Stimulated activated CD8-positive, alpha-beta memory T cell treated with anti-CD3 and anti-CD28 coated beads, Interleukin-7, amount 100 ng/mL, for 48 hours (primary cell): ENCODE data around the gene OR8J3.
"Not testable (repeated sequence)": the region's sequence is repeated elsewhere in the genome, so short reads cannot be mapped to it uniquely, and the experiment has no call there.

Source experiments
- DNase-seq, 2 donors: peaks; one replicate each; pipeline ENCODE4 v3.0.0-alpha.2; 2020; ENCODE audit warnings: low read depth in 1 of 2; ENCODE audit errors: extremely low read depth in 1 of 2

Gene OR8J3

DNA sequence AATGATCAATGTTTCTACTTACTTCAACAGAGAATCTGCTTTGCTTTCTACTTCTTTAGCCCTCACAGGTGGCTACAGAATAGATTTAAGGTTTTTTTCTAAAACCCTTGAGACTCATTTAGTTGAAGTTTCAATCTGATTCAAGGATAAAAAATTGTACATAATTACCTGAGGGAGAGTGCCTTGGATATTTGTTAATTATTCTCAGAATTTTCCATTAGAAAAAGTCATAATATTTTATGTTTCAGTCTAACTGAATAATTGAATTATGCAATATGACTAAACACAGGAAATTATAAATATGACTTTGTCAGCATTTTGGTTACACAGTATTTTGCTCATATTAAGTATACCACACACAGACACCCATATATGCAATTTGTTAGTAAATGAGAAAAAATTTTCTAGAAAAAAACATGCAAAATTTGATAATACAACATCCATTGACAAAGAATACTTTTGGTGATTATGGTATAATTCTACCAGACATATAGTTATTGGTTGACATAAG is at the start of gene OR8J3:
OR8J3 (minus strand) TSS at position 51 of the 511 bp plus-strand sequence. CDS start 2,483 bp downstream, outside the sequence.
- no peak for DNase-seq

GRCh38 chr11:56188602-56189001 is 48.6 kb upstream of the OR8J3 start:
- DNase-seq, result no peak

- no peak for DNase-seq
These were observed 43.5 kb upstream of the OR8J3 start for GRCh38 chr11:56183459-56183858.

- DNase-seq, result no peak
These were observed 36.3 kb upstream of the OR8J3 start, which contains the start of gene OR5J2 for GRCh38 chr11:56176318-56176717. TSS of gene OR5J2 (plus strand) at chr11:56176618. CDS start at chr11:56176618, 0 bp downstream.

- no peak for DNase-seq
These were observed 32.3 kb upstream of the OR8J3 start for GRCh38 chr11:56172256-56172830.

DNA sequence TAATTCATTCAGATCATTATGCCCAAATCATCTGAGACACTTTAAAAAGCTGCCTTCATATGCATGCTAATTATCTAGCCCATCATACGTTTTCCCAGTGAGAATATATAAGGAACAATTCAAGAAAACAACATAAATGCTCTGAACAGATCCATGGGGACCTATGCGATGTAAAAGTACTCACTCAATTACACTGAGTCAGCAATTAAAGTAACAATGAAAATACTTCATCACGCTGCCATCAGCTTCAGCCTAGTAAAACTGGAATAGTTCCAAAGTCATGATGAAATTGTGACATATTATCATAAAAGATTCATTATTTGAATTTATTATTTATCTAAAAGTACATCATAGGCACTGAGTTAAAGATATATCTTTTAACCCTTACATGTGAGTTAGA is 23.8 kb upstream of the OR8J3 start:
- DNase-seq, result no peak

- DNase-seq, result no peak
These were observed 20.2 kb upstream of the OR8J3 start, which contains the start of gene OR8K5 for GRCh38 chr11:56160217-56160616. TSS of gene OR8K5 (minus strand) at chr11:56160317. CDS start at chr11:56160317, 0 bp downstream.

DNA sequence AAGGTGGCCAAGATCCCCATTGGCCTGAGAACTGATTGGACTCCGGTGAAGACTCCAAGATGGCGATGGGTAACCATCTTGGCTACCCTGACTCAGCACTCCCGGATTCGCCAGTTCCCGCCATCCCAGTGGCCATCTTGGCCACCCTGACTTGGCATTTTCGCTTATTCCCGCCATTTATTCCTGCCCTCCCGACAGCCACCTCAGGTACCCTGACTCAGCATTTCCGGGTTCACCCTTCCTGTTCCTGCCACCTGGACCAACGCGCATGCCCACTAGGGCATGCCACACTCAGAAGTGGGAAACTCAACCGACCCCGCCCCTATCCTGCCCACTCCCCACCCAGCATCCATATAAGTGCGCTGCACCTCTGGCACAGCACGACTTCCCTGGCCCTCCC is 12.3 kb upstream of the OR8J3 start:
- no peak for DNase-seq

DNA sequence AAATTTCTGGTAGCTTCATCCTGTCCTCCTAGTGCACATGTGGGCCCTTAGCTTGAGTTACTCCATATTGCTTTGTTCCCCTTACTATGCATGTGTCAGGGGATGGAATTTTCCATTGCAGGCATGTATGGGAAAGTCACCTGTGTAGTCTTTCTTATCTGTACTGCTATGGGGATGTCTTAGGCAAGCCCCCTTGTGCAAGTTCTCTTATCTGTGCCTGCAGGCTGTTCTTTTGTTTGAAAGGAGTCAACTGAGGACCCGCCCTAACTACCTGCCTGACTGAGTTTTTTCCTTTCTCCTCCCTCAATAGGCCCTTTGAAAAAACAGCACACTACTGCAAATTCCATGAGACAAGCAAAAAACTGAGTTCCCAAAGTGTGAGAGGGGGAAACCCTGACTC is 11.4 kb upstream of the OR8J3 start:
- DNase-seq, result no peak

- not testable (repeated sequence) for DNase-seq
These were observed 3.7 kb upstream of the OR8J3 start for GRCh38 chr11:56143681-56144080.

GRCh38 chr11:56122073-56122472 is 17.9 kb downstream of the OR8J3 start, which contains the start of gene OR8H3:
TSS of gene OR8H3 (plus strand) at chr11:56122373. CDS start at chr11:56122373, 0 bp downstream.
- no peak for DNase-seq

GRCh38 chr11:56103210-56103737 is 36.7 kb downstream of the OR8J3 start, which contains the start of gene OR8H2:
TSS of gene OR8H2 (plus strand) at chr11:56103687. CDS start at chr11:56105043, 1,356 bp downstream.
- no peak for DNase-seq

DNA sequence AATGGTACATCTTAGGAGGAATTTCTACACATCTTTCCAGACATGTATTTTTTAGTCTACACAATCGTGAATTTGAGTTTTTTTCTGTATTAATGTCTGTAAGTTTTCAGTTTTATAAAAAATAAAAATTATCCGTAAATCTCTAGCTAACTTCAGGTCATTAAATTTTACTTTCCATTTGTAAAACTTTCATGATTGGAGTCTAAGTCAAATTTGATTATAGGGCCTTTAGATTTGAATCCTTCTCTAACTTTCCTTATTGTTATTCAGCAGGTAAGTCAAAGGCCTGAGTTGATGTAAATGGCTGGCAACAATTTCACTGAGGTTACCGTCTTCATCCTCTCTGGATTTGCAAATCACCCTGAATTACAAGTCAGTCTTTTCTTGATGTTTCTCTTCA is 47.0 kb downstream of the OR8J3 start, which contains the start of gene OR8I2:
OR8I2 (plus strand) TSS at position 301 of the 400 bp plus-strand sequence; CDS start at position 301, 0 bp downstream.
- no peak for DNase-seq

DNA sequence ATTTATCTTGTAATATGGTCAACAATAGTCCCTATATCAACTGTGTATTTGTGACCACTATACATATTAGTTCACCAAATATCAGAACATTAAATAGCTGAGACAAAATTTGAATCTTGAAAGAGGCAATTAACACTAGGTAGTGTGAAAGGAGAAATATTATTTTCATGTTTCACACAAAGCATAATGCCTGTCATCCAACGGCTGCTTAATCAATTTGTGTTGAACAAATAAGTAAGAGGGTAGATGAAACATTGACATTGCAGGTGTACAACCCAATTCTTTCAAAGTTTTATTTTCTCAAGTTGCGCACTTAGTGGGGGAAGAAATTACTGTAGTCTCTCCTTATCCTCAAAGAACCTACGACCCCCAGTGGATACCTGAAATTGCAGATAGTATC is 50.3 kb downstream of the OR8J3 start:
- DNase-seq, result no peak
